HG03460 (cell line): ENCODE measurements around the gene RPL22L1.
"Not testable (repeated sequence)": the region's sequence is repeated elsewhere in the genome, so short reads cannot be mapped to it uniquely, and the experiment has no call there.

ENCODE experiments used
- ATAC-seq: cut with Tn5 transposase; IDR thresholded peaks from one replicate; pipeline ENCODE4 v1.9.1; 2021; ENCODE audit not compliant: unreplicated experiment

Gene RPL22L1

GRCh38 chr3:170884109-170884930, 14.3 kb upstream of the RPL22L1 start:
- ATAC-seq, result not testable (repeated sequence)

- not testable (repeated sequence) for ATAC-seq
These were observed 8.7 kb upstream of the RPL22L1 start for GRCh38 chr3:170878688-170879087.

GRCh38 chr3:170877311-170877710, 7.3 kb upstream of the RPL22L1 start:
- ATAC-seq, result not testable (repeated sequence)

GRCh38 chr3:170876537-170876936, 6.5 kb upstream of the RPL22L1 start:
- no peak for ATAC-seq

GRCh38 chr3:170869239-170869590, 780 bp downstream of the RPL22L1 start:
- ATAC-seq, result no peak

GRCh38 chr3:170868577-170869238, 1.3 kb downstream of the RPL22L1 start:
- no peak for ATAC-seq

- no peak for ATAC-seq
These were observed 2.7 kb downstream of the RPL22L1 start for GRCh38 chr3:170867143-170867937.

- no peak for ATAC-seq
These were observed 3.5 kb downstream of the RPL22L1 start for GRCh38 chr3:170866499-170866898.

GRCh38 chr3:170865209-170866094, 4.5 kb downstream of the RPL22L1 start:
- no peak for ATAC-seq

- ATAC-seq, result no peak
These were observed 5.3 kb downstream of the RPL22L1 start for GRCh38 chr3:170864525-170865208.

- ATAC-seq, result no peak
These were observed 6.2 kb downstream of the RPL22L1 start for GRCh38 chr3:170863816-170864215.

- no peak for ATAC-seq
These were observed 7.2 kb downstream of the RPL22L1 start for GRCh38 chr3:170862618-170863374.

GRCh38 chr3:170858599-170858998, 11.4 kb downstream of the RPL22L1 start:
- no peak for ATAC-seq

- no peak for ATAC-seq
These were observed 17.7 kb downstream of the RPL22L1 start for GRCh38 chr3:170852324-170852723.

- no peak for ATAC-seq
These were observed 21.6 kb downstream of the RPL22L1 start for GRCh38 chr3:170848292-170848917.

- ATAC-seq, result no peak
These were observed 25.6 kb downstream of the RPL22L1 start for GRCh38 chr3:170844377-170844776.

- no peak for ATAC-seq
These were observed 29.6 kb downstream of the RPL22L1 start for GRCh38 chr3:170840291-170840859.

GRCh38 chr3:170839518-170840100, 30.4 kb downstream of the RPL22L1 start:
- no peak for ATAC-seq
